Measurements from ENCODE around the gene POMZP3. TPM values are rescaled to one million over a fixed set of nuclear protein-coding genes. Genes with fewer than 3 reads are reported as not detected.
"Not testable (repeated sequence)": the region's sequence is repeated elsewhere in the genome, so short reads cannot be mapped to it uniquely, and the experiment has no call there.

POMZP3 gene
- total and polyA plus RNA-seq, 2 of the 13 experiments (the other 11 are each of a cell fraction or from before 2014, with no cell fraction given): 1.5 to 3.5 TPM

DNA sequence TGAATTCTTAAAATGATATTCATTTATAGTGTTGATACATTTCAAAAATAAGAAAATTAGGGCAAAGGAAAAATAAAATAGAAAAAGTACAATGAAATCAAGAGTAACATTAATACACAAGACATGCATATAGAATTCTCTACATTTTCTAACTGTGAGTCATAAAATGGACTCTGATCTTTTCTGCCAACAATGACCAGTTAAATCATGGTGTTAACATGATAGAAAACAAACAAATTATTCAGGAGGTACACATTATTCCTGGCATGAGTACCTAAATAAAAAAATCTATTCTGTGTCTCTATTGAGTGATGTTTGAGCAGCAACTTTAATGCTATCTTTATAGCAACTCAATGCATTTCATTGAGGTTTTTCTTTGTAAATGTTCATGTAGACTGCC, 58.3 kb downstream of the POMZP3 start:
- peaks cover 2 to 12% of the 10 kb centered on the region in 2 experiments; a peak in 2 of 5 replicates for H3K36me3 ChIP-seq (replicated peaks in 1 of 2; ENCODE audit: control insufficient read depth in 1 of 2, insufficient read depth in 2 of 2, low read length in 2 of 2)
- TF ChIP-seq GATAD2A (CRISPR knock-in tag; IDR thresholded peaks at IDR 0.05) (peak; percentile 56), FOSL1 (CRISPR knock-in tag; IDR thresholded peaks at IDR 0.05; ENCODE audit: borderline replicate concordance) (peak; percentile 66; the same call in 1 of the 2 replicates), HMG20A (CRISPR knock-in tag; IDR thresholded peaks at IDR 0.05; ENCODE audit: borderline replicate concordance) (peak; percentile 46; the same call in 1 of the 2 replicates), HNF4A (CRISPR knock-in tag; IDR thresholded peaks at IDR 0.05) (peak; percentile 32; the same call in 1 of the 2 replicates), SOX5 (CRISPR knock-in tag; IDR thresholded peaks at IDR 0.05; ENCODE audit: borderline replicate concordance) (peak; percentile 80; the same call in 1 of the 2 replicates), CREB1 (IDR thresholded peaks at IDR 0.05) (0 out of 2 replicates have a peak, but pooled peaks have one; percentile 10), SAP130 (CRISPR knock-in tag; IDR thresholded peaks at IDR 0.05; ENCODE audit: low read depth) (peak; percentile 44), FOXA3 (CRISPR knock-in tag; IDR thresholded peaks at IDR 0.05) (0 out of 2 replicates have a peak, but pooled peaks have one; percentile 35), ATF7 (IDR thresholded peaks at IDR 0.05) (peak; percentile 22; the same call in 1 of the 2 replicates), RXRB (CRISPR knock-in tag; IDR thresholded peaks at IDR 0.05; ENCODE audit: borderline replicate concordance) (peak; percentile 27; the same call in 1 of the 2 replicates), JUND (CRISPR knock-in tag; IDR thresholded peaks at IDR 0.05) (peak; percentile 56), SOX13 (CRISPR knock-in tag; conservative IDR thresholded peaks at IDR 0.05 in 1 of 2, IDR thresholded peaks at IDR 0.05 in 1 of 2) (peak in 1 of 2 experiments; percentile 72; a peak in 1 of 4 replicates), FOXP1 (CRISPR knock-in tag; IDR thresholded peaks at IDR 0.05) (peak; percentile 31; the same call in 1 of the 2 replicates), TBX3 (IDR thresholded peaks at IDR 0.05; ENCODE audit: borderline replicate concordance) (0 out of 2 replicates have a peak, but pooled peaks have one; percentile 21)
- H3K4me2 ChIP-seq (ENCODE audit: low read depth, low read length); H3K4me3 ChIP-seq (replicated peaks in 1 of 3; ENCODE audit: insufficient read depth in 1 of 3, low read depth in 2 of 3, low read length in 3 of 3); CTCF ChIA-PET (ENCODE audit: low intra/inter-chr PET ratio, low total read pairs); BruUV-seq (replicated peaks); intact Hi-C loops (cut with micrococcal nuclease; ENCODE audit: unreplicated experiment); H3K9ac ChIP-seq (ENCODE audit: insufficient read depth, low read depth, low read length); H3K9me3 ChIP-seq (ENCODE audit: low read length); in situ Hi-C loops (cut with HindIII; ENCODE audit: extremely low pct_ligation_motif_present, low pct_unique_long_range_greater_than_20kb); POLR2A ChIA-PET; H2AFZ ChIP-seq (ENCODE audit: low read length); H3K27ac ChIP-seq (ENCODE audit: extremely low read length, insufficient read depth, low read length); H4K20me1 ChIP-seq (ENCODE audit: insufficient read depth, low read length); H3K27me3 ChIP-seq (ENCODE audit: control insufficient read depth in 1 of 2, insufficient read depth in 2 of 2, low read length in 2 of 2); TF ChIP-seq CREB1 (CRISPR knock-in tag; IDR thresholded peaks at IDR 0.05); ATF7 (CRISPR knock-in tag; IDR thresholded peaks at IDR 0.05); SOX13 (IDR thresholded peaks at IDR 0.05); FOXP1 (IDR thresholded peaks at IDR 0.05): not testable (repeated sequence)
- TF ChIP-seq, protein P1, sequence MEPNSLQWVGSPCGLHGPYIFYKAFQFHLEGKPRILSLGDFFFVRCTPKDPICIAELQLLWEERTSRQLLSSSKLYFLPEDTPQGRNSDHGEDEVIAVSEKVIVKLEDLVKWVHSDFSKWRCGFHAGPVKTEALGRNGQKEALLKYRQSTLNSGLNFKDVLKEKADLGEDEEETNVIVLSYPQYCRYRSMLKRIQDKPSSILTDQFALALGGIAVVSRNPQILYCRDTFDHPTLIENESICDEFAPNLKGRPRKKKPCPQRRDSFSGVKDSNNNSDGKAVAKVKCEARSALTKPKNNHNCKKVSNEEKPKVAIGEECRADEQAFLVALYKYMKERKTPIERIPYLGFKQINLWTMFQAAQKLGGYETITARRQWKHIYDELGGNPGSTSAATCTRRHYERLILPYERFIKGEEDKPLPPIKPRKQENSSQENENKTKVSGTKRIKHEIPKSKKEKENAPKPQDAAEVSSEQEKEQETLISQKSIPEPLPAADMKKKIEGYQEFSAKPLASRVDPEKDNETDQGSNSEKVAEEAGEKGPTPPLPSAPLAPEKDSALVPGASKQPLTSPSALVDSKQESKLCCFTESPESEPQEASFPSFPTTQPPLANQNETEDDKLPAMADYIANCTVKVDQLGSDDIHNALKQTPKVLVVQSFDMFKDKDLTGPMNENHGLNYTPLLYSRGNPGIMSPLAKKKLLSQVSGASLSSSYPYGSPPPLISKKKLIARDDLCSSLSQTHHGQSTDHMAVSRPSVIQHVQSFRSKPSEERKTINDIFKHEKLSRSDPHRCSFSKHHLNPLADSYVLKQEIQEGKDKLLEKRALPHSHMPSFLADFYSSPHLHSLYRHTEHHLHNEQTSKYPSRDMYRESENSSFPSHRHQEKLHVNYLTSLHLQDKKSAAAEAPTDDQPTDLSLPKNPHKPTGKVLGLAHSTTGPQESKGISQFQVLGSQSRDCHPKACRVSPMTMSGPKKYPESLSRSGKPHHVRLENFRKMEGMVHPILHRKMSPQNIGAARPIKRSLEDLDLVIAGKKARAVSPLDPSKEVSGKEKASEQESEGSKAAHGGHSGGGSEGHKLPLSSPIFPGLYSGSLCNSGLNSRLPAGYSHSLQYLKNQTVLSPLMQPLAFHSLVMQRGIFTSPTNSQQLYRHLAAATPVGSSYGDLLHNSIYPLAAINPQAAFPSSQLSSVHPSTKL (CRISPR knock-in tag; IDR thresholded peaks at IDR 0.05): peak; percentile 68
- TF ChIP-seq, protein P2, sequence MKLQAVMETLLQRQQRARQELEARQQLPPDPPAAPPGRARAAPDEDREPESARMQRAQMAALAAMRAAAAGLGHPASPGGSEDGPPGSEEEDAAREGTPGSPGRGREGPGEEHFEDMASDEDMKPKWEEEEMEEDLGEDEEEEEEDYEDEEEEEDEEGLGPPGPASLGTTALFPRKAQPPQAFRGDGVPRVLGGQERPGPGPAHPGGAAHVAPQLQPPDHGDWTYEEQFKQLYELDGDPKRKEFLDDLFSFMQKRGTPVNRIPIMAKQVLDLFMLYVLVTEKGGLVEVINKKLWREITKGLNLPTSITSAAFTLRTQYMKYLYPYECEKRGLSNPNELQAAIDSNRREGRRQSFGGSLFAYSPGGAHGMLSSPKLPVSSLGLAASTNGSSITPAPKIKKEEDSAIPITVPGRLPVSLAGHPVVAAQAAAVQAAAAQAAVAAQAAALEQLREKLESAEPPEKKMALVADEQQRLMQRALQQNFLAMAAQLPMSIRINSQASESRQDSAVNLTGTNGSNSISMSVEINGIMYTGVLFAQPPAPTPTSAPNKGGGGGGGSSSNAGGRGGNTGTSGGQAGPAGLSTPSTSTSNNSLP (IDR thresholded peaks at IDR 0.05; ENCODE audit: low read depth, low read length): peak; percentile 79
- ATAC-seq: peak; percentile 82
- peaks cover 31% of the 10 kb centered on the region for H3K79me2 ChIP-seq (ENCODE audit: insufficient read depth, low read length)
- peaks cover 16% of the 10 kb centered on the region for H3K4me1 ChIP-seq (ENCODE audit: insufficient read depth, low read length)
- peak; percentile 70 for FAIRE-seq
- peak; percentile 83 for DNase-seq (ENCODE audit: low spot score)
